ENCODE results near the gene IGF2BP3.

DNA sequence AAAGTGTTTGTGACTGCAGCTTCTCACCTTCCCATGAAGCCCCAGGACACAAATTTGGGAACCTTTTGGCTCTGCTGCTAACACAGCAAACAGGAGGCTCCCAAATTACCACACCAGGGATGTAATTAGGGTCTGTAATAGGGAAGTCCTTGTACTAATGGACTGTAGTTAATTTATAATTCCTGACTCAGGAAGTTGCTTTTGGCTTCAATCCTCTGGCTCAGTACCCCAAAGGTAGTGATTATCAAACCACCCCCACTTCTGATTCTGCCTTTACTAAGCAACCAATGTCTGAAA lies 174.9 kb downstream of the IGF2BP3 start:
- TF ChIP-seq, protein P1, sequence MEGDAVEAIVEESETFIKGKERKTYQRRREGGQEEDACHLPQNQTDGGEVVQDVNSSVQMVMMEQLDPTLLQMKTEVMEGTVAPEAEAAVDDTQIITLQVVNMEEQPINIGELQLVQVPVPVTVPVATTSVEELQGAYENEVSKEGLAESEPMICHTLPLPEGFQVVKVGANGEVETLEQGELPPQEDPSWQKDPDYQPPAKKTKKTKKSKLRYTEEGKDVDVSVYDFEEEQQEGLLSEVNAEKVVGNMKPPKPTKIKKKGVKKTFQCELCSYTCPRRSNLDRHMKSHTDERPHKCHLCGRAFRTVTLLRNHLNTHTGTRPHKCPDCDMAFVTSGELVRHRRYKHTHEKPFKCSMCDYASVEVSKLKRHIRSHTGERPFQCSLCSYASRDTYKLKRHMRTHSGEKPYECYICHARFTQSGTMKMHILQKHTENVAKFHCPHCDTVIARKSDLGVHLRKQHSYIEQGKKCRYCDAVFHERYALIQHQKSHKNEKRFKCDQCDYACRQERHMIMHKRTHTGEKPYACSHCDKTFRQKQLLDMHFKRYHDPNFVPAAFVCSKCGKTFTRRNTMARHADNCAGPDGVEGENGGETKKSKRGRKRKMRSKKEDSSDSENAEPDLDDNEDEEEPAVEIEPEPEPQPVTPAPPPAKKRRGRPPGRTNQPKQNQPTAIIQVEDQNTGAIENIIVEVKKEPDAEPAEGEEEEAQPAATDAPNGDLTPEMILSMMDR (optimal IDR thresholded peaks at IDR 0.05 in 1 of 3, IDR thresholded peaks at IDR 0.05 in 1 of 3, conservative IDR thresholded peaks at IDR 0.05 in 1 of 3; ENCODE audit: extremely low read depth in 1 of 3, insufficient read depth in 2 of 3, low read length in 3 of 3), result no peak
- TF ChIP-seq EZH2 (IDR thresholded peaks at IDR 0.05; ENCODE audit: low read length), result no peak

Measured in keratinocyte (primary cell).